GM18502 (cell line): ENCODE results near the gene AUNIP.
A peak's percentile ranks its signal among the peaks of the same experiment; 100 is the strongest.

Source experiments
- ATAC-seq: cut with Tn5 transposase; IDR thresholded peaks from one replicate; pipeline ENCODE4 v1.9.1; 2021; ENCODE audit warnings: mild to moderate bottlenecking; ENCODE audit not compliant: unreplicated experiment, poor library complexity

The AUNIP gene

DNA sequence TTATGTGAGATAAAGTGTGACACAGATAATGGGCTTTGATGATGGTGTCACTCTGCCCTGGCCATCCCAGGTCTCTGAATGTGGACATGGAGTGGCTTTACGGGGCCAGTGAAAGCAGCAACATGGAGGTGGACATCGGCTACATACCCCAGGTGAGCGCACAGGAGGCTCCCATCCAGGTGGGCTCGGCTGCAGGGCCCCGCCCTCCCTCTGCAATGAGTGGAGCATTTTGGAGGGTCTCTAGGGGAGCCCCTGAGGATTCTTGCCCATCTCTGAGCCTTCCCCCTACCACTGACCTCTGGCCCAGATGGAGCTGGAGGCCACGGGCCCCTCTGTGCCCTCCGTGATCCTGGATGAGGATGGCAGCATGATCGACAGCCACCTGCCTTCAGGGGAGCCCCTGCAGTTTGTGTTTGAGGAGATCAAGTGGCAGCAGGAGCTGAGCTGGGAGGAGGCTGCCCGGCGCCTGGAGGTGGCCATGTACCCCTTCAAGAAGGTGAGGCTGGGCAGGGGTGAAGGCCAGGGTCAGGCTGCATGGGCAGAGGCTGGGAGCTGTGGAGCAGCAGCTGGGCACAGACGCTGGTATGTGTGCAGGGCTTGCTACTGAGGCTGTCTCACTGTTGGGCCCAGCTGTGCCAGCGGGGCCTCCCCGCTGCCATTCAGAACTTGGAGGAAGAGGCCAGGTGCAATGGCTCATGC, 47.7 kb downstream of the AUNIP start:
- no peak for ATAC-seq

DNA sequence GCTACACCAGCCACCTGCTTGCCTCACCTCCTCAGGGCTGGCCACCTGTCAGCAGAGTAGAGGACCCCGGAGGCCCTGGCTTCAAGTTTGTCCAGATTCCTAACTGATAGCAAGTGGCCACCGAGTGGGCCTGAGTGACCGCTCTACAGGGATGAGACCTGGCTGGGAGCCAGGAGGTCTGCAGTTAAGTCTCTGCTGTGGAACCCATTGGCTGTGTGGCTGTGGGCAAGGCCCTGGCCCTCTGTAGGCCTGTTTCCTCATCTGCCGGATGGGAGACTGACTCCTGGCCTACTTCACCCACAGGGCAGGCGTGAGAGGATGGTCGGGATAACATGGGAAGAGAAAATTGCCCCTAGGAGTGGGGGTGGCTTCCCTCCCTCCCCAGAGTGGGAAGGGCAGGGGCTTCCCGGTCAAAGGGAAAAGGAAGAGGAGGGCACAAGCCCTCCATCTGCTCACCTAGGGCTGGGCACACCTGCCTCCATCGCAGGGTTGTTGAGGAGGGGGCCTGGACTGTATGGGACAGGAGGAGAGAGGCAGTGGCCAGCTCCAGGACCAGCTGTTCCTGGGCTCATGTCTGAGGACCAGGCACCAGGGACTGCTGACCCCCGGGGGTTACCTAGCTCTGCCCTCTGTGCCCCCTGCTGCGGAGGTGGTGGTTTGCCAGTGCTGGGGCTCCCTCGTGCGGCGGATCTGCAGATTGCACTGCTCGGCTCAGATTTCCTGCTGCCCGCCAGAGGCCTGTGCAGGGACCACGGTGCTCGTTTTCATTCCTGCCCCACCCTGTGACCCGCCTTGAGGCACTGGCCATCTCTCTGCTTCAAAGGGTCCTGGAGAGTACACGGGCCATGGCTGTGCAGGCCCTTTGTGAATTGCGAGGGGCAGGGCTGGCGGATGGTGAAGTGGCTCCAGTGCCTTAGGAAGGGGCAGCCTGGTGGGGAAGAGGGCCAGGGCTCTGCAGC, 48.6 kb downstream of the AUNIP start:
- no peak for ATAC-seq

DNA sequence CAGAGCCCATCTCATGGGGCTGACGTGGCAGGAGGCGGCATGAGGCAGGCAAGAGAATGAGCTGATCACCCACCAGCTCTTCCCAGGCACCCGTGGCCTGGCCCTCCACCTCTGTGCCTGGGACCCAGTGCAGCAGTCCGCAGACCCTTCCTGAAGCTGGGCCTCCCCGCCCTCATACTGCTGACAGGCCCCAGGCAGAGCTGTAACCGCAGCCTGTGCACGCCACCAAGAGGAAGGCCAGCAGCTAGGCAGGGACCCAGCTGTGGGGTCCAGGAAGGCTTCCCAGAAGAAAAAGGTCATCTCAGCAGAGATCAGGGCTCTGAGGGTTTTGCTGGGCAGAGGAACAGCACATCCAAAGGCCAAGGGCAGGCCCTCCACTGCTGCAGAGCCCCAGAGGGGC, 49.3 kb downstream of the AUNIP start:
- ATAC-seq: no peak

DNA sequence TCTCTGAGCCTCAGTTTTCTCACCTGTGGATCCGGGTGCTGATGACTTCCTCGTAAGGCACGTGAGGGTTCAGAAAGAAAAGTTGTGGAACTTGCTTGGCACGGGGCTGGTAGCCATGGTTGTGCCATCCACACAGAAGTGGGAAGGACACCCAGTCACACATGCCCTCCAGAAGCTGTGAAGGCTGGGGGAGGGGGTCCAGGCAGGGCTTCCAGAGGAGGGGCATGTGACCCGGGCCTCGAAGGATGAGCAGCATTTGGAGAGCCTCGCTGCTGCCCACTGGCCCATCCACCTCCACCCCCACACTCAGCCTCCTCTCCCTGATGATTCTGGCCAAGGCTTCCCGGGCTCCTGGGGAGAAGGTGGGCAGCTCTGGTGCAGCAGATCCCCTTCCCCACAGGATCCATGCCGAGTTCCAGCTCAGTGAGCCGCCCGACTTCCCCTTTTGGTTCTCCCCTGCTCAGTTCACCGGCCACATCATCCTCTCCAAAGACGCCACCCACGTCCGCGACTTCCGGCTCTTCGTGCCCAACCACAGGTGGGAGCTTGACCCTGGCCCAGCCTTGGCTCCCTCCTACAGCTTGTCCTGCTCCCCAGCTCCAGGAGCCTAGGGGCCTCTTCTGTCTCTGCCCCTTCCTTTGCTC, 49.9 kb downstream of the AUNIP start:
- no peak for ATAC-seq

DNA sequence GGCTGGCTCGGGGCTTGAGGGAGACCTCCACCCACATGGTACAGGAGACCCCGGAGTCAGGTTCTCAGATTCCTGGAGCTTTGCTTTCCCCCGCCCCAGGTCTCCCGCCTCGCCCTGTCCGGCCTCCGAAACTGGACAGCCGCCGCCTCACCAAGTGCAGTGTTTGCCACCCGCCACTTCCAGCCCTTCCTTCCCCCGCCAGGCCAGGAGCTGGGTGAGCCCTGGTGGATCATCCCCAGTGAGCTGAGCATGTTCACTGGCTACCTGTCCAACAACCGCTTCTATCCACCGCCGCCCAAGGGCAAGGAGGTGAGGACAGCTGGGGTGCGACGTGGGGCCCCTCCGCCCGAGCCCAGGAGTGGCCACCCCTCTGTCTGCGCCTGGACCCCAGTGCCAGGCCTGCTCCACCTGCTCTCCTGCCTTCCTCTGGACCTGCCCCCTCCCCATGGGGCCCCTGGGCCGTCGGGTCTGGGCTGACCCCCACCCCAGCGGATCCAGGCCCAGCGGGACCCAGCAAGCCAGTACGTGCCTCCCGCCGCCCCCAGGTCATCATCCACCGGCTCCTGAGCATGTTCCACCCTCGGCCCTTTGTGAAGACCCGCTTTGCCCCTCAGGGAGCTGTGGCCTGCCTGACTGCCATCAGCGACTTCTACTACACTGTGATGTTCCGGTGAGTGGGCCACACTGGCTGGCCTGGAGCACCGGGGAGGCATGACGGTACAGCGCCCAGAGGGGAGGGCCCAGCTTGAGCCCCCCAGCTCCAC, 50.6 kb downstream of the AUNIP start:
- no peak for ATAC-seq

DNA sequence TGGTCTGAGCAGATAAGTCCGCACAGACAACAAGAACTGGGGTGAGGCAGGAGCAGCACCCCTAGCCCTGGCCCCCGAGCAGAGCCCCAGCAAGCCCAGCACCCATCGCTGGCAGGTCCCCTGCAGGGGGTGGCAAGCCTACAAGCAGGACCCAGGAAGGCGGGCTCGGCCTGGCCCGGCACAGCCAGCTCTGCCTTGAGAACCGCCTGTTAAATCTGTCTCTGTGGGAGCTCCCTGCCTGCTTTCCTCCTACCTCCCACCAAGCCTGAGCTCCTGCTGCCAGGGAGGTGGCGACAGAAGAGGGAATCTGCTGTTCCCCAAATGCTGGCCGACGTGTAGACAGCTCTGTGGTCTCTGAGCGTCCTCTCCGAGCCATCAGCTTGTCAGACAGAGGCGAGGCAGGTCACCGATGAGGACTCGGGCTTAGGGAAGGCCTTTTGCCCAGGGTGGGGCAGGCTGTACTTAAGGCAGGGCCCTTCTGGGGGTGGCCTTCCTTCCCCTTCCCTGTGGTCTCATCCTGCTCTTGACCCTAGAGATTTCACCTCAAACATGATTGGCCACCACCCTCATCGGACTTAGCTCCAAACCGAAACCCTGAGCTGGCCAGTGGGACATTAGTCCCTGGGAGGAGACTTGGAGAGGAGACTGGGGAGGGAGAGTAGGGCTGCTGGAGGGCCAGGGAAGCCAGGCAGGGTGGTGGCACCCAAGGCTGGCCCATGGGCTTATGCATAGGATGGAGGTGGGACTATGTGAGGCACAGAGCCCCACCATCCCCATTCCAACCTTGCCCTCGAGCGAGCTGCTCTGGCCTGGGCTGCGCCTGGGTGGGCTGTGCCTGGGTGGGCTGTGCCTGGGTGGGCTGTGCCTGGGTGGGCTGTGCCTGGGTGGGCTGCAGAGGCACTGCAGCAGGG, 51.5 kb downstream of the AUNIP start:
- ATAC-seq: no peak

DNA sequence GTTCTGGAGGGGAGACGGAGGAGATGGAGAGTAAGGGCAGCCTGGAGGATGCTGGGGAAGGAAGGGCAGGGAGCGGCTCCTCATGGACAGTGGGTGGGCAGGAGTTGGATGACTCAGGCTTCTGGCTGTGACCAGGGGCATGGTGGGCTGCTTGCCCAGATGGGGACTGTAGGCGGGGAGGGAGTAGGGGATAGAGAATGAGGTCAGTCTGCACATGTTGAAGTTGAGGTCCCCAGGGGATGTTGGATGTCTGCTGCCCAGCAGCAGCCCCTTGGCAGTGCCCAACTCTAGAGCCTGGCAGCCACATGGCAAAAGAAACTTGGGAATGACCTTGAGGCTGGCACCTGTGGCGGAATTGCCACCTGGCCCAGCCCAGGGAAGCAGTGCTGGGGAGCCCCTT, 52.8 kb downstream of the AUNIP start:
- no peak for ATAC-seq

DNA sequence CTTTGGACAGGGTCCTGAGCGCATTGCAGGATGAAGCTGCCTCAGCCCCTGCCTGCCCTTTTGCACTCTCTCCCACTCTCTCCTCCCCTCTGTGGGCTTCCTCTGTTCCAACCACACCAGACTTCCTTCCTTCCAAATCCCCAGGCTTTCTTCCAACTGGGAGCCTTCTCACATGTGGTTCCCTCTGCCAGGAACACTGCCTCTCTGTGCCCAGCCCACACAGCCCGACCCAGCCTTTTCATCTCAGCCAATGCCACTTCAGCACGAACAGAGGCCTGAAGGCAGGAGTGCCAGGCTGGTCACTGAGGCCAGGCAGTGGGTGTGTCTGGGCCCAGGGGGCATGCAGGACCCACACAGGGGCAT, 53.4 kb downstream of the AUNIP start:
- ATAC-seq: no peak

DNA sequence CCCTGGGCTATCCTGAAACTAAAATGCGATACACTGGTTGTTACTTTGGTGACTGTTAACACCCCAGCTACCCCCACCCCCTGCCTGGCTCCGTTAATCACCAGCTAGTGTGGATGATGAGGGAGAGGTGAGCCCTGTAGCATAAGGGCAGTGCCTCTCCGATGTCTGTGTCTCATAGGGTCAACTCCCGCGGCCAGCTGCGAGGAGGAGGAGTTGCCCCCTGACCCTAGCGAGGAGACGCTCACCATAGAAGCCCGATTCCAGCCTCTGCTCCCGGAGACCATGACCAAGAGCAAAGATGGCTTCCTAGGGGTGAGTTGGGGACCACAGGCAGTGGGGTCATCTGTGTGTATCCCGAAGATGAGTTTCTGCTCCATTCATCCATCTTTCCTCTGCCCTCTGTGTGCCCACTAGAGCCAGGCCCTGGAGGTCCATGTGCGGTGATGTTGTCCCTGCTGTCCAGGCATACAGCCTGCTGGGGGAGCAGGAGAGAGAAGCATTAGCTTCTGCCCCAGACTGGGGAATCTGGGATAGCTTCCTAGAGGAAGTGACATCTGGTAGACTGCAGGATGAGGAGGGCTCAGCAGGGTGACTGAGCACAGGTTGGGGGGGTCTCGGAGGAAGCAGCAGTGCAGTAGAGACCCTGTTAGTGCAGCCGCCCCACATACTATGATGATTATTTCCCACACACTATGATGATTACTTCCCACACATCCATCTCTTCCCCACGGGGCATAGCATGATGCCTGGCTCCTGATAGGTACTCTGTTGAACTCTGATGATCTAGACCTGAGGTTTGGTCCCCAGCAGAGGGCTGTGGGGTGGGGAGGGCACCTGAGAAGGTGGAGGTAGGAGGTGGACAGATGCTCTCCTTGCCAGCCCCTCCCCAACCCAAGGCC, 54.0 kb downstream of the AUNIP start:
- ATAC-seq: no peak

DNA sequence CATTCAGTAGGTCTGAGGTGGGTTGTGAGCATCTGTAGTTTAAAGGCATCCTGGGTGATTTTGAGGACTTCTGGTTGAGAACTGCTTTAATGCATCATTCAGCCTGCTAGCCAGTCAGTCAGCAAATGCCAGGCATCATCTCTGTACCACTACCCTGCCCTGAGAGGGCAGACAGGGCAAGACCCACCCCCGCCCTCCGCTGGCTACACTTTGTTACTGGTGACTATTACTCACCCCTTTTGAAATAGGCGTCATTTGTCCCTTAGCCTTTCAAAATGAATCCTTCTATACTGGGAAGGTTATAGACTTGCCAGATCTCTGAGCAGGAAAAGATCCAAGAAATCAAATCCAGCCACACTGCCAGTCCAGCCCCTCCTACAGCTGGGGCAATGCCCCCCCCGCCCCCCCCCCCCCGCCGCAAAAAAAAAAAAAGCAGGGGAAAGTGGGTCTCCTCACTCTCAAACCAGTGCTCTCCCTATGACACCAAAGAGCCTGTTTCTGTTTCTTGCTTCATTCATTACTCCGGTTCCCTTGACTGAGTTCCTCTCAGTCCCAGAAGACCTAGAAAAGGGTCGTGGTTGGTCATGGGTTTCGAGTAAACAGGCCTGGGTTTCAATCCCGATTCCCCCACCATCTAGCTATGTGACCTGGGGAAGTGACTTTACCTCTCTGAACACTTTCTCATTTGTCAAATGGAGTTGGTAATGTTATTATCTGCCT, 54.9 kb downstream of the AUNIP start:
- peak; percentile 46 for ATAC-seq

DNA sequence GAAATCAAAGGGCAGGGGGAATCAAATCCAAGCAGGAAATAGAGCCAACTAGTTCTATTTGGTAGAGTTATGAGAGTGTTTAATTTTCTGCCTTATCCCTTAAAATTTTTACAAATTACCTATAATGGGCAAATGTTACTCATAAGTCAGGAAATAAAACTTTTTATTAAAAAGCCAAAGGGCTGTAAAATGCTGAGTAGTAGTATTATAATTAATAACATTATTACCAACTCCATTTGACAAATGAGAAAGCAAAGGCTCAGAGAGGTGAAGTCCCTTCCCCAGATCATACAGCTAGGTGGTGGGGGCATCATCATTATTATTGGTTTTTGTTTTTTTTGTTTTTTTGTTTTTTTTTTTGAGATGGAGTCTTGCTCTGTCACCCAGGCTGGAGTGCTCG, 55.9 kb downstream of the AUNIP start:
- no peak for ATAC-seq

DNA sequence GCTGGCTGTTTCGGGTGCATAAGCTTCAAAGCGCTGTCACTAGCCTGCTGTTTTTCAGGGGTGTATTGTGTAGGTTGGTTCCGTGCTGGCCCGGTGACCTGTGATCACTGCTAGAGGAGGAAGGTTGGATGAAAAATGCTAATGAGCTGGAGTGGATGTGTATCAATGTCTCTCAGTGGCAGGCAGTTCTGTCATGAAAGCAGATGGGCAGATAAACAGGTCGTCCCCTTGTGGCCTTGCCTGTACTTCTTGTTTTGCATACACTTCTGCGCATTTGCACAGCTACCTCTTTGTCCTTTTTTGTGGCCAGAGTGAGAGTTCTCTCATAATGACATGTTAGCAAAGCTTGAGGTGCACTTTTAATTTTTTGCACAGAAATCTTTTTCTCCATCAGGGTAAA, 56.3 kb downstream of the AUNIP start:
- no peak for ATAC-seq

DNA sequence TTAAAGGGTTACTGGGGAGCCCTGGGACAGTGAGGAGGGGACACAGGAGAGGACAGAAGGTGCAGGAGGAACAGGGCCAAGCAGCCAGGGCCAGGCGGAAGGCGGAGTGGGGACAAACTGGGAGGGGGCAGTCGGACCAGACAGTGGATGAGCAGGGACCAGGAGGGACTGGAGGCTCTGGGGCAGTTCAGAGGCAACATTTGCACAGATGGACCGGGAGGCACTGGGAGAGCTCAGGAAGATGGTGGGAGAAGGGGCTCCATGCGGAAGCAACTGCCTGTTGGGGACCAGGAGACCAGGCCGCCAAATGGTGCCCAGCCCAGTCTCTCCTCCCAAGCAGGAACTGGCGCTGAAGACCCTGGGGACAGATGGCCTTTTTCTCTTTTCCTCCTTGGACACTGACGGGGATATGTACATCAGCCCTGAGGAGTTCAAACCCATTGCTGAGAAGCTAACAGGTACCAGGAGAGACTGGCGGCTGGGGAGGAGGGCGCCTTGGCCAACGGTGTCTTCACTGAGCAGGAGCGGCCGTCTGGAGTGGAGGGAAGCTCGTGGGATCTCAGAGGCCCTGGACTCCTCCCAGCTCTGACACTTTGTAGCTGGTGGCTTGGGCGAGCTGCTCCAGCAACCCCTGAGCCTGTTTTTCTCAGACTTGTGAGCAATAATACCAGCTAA, 58.4 kb downstream of the AUNIP start:
- no peak for ATAC-seq

DNA sequence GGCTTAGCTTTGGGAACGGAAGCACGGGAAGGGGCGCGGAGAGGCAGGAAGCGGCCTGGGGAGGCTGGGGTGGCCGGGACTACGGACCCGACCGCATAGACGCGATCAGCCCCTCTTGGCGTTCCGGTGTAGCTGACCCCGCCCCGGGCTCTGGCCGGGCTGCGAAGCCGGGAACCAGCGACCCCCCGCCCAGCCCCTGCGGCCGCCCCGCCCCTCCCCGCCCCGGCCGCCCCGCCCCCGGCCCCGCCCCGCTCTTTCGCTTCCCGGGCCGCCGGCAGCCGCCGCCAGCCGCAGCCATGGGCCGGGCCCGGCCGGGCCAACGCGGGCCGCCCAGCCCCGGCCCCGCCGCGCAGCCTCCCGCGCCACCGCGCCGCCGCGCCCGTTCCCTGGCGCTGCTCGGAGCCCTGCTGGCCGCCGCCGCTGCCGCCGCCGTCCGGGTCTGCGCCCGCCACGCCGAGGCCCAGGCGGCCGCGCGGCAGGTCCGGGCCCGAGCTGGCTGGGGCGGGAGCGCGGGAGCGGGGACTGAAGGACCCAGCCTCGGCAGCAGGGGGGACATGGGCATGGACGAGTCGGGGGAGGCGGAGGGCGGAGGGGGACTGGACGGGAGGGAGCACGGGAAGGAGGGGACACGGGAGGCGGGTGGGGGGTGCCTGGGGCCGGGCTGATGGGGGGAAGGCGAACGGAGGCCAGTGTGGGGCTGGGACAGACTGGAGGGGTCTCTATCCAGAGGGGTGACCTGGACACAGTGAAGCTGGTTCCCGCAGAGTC, 59.1 kb downstream of the AUNIP start, which contains the start of gene SELENON:
Gene SELENON, plus strand, starts transcription at position 259 of the 768 bp plus-strand sequence. Its CDS starts 38 bp downstream, at position 297.
- no peak for ATAC-seq

DNA sequence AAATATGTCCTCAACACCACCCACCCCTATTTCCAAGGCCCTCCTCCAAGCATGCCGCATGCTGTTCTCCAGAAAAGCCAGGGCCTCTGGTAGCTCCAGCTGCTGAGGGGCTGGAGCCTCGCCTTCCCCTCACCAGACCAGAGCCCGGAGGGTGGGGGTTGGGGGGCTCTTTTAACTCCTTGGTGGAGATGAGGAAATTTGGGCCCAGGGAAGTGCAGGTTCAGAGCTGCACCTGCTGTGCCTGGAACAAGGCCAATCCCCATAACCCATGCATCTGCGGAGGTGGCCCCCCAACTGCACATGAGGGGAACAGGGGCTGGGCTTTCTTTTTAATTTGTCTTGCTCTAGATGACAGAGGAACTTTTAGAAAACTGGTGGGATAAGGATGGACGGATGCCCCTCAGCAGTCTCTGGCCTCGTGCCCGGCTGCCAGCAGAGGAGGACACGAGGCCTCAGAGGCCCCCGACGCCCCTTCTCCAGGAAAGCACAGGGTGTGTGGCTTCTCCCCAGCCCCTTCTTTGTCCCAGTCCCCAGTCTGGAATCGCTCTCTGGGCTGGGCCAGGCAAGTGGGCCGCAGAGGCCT, 59.8 kb downstream of the AUNIP start:
- ATAC-seq: no peak
